GM19099 (cell line): ENCODE measurements around the gene WNK4.

Experiments used
- POLR2A ChIP-seq: IDR thresholded peaks from 3 replicates; pipeline ENCODE4 v1.6.1; 2011; ENCODE audit warnings: low read depth; ENCODE audit not compliant: insufficient read length; ENCODE audit errors: extremely low read depth

Gene WNK4

GRCh38 chr17:42803074-42803883, 22.9 kb downstream of the WNK4 start:
- no peak for TF ChIP-seq POLR2A

- no peak for TF ChIP-seq POLR2A
Observed at GRCh38 chr17:42804918-42805367, 24.5 kb downstream of the WNK4 start.

GRCh38 chr17:42806249-42806648, 25.8 kb downstream of the WNK4 start:
- no peak for TF ChIP-seq POLR2A

- TF ChIP-seq POLR2A = no peak
Observed at GRCh38 chr17:42809250-42809649, 28.8 kb downstream of the WNK4 start.

GRCh38 chr17:42814633-42815399, 34.4 kb downstream of the WNK4 start:
- no peak for TF ChIP-seq POLR2A

GRCh38 chr17:42817866-42818265, 37.5 kb downstream of the WNK4 start:
- no peak for TF ChIP-seq POLR2A

GRCh38 chr17:42818379-42818778, 38.0 kb downstream of the WNK4 start:
- TF ChIP-seq POLR2A = no peak

GRCh38 chr17:42819939-42820535, 39.6 kb downstream of the WNK4 start:
- no peak for TF ChIP-seq POLR2A

- TF ChIP-seq POLR2A = no peak
Observed at GRCh38 chr17:42821176-42821575, 40.8 kb downstream of the WNK4 start.

- no peak for TF ChIP-seq POLR2A
Observed at GRCh38 chr17:42827472-42827871, 47.1 kb downstream of the WNK4 start.

- no peak for TF ChIP-seq POLR2A
Observed at GRCh38 chr17:42830971-42831370, 50.6 kb downstream of the WNK4 start.

GRCh38 chr17:42832213-42832933, 52.0 kb downstream of the WNK4 start:
- TF ChIP-seq POLR2A = no peak

- peak; percentile 97 for TF ChIP-seq POLR2A
Observed at GRCh38 chr17:42832934-42833766, 52.7 kb downstream of the WNK4 start, which contains the start of gene PSME3. PSME3 (plus strand) TSS chr17:42833397; CDS start chr17:42833632, 235 bp downstream.
